Hindlimb muscle (tissue), 1 donor: ENCODE results near the gene POLE. TPM values are rescaled to one million over a fixed set of nuclear protein-coding genes. Genes with fewer than 3 reads are reported as not detected.

ENCODE experiments used
- DNase-seq: peaks from one replicate; pipeline ENCODE4 v3.0.0-alpha.2; 2013
- polyA plus RNA-seq: library from polyadenylated mRNA; unstranded; fragments of 120-200 nt; gene quantifications from one replicate; pipeline ENCODE4 v1.2.1, GENCODE V29; 2013; ENCODE audit not compliant: insufficient read length

POLE gene
- polyA plus RNA-seq, 1 donor, result 31.9 TPM

GRCh38 chr12:132574271-132574996, 112.7 kb downstream of the POLE start:
- no peak for DNase-seq

Other genes with a start within 250 kb of the POLE start
- gene FBRSL1, start 197.2 kb downstream of the POLE start, polyA plus RNA-seq, result 58.3 TPM
- not detected for gene LRCOL1, start 76.8 kb downstream of the POLE start, polyA plus RNA-seq
- not detected for gene P2RX2, start 68.6 kb downstream of the POLE start, polyA plus RNA-seq
- 18.2 TPM for gene PXMP2, start 245 bp upstream of the POLE start, polyA plus RNA-seq
- gene PGAM5, start 23.5 kb upstream of the POLE start, polyA plus RNA-seq, result 21.7 TPM
- gene ANKLE2, start 74.5 kb upstream of the POLE start, polyA plus RNA-seq, result 46.4 TPM
- gene GOLGA3, start 141.5 kb upstream of the POLE start, polyA plus RNA-seq, result 48.8 TPM
- gene CHFR, start 200.3 kb upstream of the POLE start, polyA plus RNA-seq, result 20.0 TPM